Calu3 (cell line): ENCODE results near the gene NEO1. TPM values are rescaled to one million over a fixed set of nuclear protein-coding genes. Genes with fewer than 3 reads are reported as not detected.

Source experiments
- BruUV-seq: library from RNA; stranded (reverse); fragments of 400-500 nt; replicated peaks from 2 replicates; lab custom pipeline; 2021; lab: Mats Ljungman, UMichigan
- CTCF ChIA-PET: fragments of 300-600 bp; sonication (Branson Sonifier 250); formaldehyde crosslinking; loops from one replicate; lab custom pipeline; 2022; ENCODE audit warnings: antibody characterized with exemption; lab: Charles Lee
- DNase-seq: peaks from one replicate; pipeline ENCODE4 v3.0.0; 2022
- H3K27ac Mint-ChIP-seq: one replicate; pipeline ENCODE4 v1.8.0; 2022; ENCODE audit warnings: mixed read lengths; ENCODE audit not compliant: unreplicated experiment
- H3K27me3 Mint-ChIP-seq: one replicate; pipeline ENCODE4 v1.8.0; 2022; ENCODE audit warnings: mixed read lengths; ENCODE audit not compliant: unreplicated experiment
- H3K36me3 Mint-ChIP-seq: one replicate; pipeline ENCODE4 v1.8.0; 2022; ENCODE audit warnings: mild to moderate bottlenecking, moderate library complexity, mixed read lengths; ENCODE audit not compliant: insufficient read depth, unreplicated experiment
- H3K4me1 Mint-ChIP-seq: one replicate; pipeline ENCODE4 v1.8.0; 2022; ENCODE audit warnings: mild to moderate bottlenecking, low read depth, mixed read lengths; ENCODE audit not compliant: unreplicated experiment
- H3K4me3 Mint-ChIP-seq: one replicate; pipeline ENCODE4 v1.8.0; 2022; ENCODE audit warnings: mild to moderate bottlenecking, low read depth, moderate library complexity, mixed read lengths; ENCODE audit not compliant: unreplicated experiment
- H3K9me3 Mint-ChIP-seq: one replicate; pipeline ENCODE4 v1.8.0; 2022; ENCODE audit warnings: low read depth, mixed read lengths; ENCODE audit not compliant: unreplicated experiment
- intact Hi-C: fragments of 100-400 bp; cut with micrococcal nuclease; formaldehyde crosslinking; loops from one replicate; pipeline ENCODE4 v1.10.0; 2022; ENCODE audit not compliant: unreplicated experiment
- total RNA-seq: library from RNA; stranded (reverse); gene quantifications from 2 replicates; pipeline ENCODE4 v1.2.3, GENCODE V29; 2022
- TF ChIP-seq, protein P1 (sequence below): fragments of 200-600 bp; IDR thresholded peaks from one replicate; pipeline ENCODE4 v1.8.0; 2022; ENCODE audit warnings: antibody characterized with exemption; ENCODE audit not compliant: unreplicated experiment

The NEO1 gene
- total RNA-seq, 1 experiment from 2014 or later: 20.4 TPM

GRCh38 chr15:73335026-73335425, 282.8 kb downstream of the NEO1 start:
- DNase-seq: no peak
- intact Hi-C loops: no loop called here
- CTCF ChIA-PET: no interaction called here
- Mint-ChIP-seq H3K9me3 (no peaks in the 10 kb centered on the region), H3K4me3 (no peak overlapping the region), H3K27me3 (peaks cover 41% of the 10 kb centered on the region), H3K36me3 (no peaks in the 10 kb centered on the region), H3K4me1 (no peaks in the 10 kb centered on the region), H3K27ac (no peak overlapping the region)
- TF ChIP-seq, protein P1, sequence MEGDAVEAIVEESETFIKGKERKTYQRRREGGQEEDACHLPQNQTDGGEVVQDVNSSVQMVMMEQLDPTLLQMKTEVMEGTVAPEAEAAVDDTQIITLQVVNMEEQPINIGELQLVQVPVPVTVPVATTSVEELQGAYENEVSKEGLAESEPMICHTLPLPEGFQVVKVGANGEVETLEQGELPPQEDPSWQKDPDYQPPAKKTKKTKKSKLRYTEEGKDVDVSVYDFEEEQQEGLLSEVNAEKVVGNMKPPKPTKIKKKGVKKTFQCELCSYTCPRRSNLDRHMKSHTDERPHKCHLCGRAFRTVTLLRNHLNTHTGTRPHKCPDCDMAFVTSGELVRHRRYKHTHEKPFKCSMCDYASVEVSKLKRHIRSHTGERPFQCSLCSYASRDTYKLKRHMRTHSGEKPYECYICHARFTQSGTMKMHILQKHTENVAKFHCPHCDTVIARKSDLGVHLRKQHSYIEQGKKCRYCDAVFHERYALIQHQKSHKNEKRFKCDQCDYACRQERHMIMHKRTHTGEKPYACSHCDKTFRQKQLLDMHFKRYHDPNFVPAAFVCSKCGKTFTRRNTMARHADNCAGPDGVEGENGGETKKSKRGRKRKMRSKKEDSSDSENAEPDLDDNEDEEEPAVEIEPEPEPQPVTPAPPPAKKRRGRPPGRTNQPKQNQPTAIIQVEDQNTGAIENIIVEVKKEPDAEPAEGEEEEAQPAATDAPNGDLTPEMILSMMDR: no peak
- no TSS peak for BruUV-seq

DNA sequence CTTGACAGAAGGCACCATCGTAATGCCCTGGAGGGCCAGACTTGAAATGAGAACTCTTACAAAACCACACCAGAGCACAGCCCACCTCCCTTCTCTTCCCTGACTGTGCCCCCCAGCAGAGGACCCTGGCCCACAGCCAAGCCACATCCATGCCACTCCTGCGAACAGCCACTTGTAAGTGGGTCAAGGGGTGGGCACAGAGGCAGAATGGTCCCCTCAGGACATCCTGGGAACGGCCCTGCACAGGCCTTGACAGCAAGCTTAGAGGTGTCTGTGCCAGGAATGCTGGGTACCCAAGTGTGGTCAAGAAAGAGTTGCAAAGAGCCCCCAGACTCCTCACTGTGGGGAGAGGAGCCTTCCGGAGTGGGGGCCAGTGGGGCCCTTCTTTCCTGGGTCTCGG, 283.2 kb downstream of the NEO1 start:
- no peak for DNase-seq
- no peak overlapping the region for H3K27ac Mint-ChIP-seq
- TF ChIP-seq, protein P1: no peak
- peaks cover 46% of the 10 kb centered on the region for H3K27me3 Mint-ChIP-seq
- CTCF ChIA-PET: no interaction called here
- intact Hi-C loops: no loop called here
- no TSS peak for BruUV-seq
- H3K4me1 Mint-ChIP-seq: no peaks in the 10 kb centered on the region
- H3K36me3 Mint-ChIP-seq: no peaks in the 10 kb centered on the region
- H3K4me3 Mint-ChIP-seq: no peak overlapping the region
- H3K9me3 Mint-ChIP-seq: no peaks in the 10 kb centered on the region

- H3K4me3 Mint-ChIP-seq: no peak overlapping the region
- intact Hi-C loops: no loop called here
- BruUV-seq: no TSS peak
- H3K9me3 Mint-ChIP-seq: no peaks in the 10 kb centered on the region
- H3K36me3 Mint-ChIP-seq: no peaks in the 10 kb centered on the region
- no peak for DNase-seq
- H3K27me3 Mint-ChIP-seq: peaks cover 51% of the 10 kb centered on the region
- no peaks in the 10 kb centered on the region for H3K4me1 Mint-ChIP-seq
- CTCF ChIA-PET: no interaction called here
- no peak overlapping the region for H3K27ac Mint-ChIP-seq
- TF ChIP-seq, protein P1: no peak
These were observed 284.5 kb downstream of the NEO1 start for GRCh38 chr15:73336756-73337155.

DNA sequence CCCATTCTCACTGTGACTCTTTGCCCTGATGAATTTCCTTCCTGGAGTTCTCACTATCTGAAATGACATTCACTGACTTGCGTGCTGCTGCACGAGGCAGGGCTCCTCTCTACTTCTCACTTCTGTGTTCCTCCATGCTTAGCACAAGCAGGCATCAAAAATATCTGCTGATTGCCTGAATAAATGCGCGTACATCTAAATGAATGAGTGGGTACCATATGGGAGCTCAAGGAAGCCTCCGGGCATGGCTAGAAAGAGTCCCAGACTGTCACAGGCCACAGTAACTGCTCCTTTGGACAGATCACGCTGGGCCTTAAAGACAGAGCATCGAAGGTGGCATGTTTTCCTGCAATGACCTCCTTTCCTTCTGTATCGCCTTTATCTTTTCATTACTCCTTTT, 284.9 kb downstream of the NEO1 start:
- H3K27ac Mint-ChIP-seq: no peak overlapping the region
- no peaks in the 10 kb centered on the region for H3K9me3 Mint-ChIP-seq
- CTCF ChIA-PET: no interaction called here
- no peak for DNase-seq
- no peaks in the 10 kb centered on the region for H3K36me3 Mint-ChIP-seq
- H3K27me3 Mint-ChIP-seq: peaks cover 51% of the 10 kb centered on the region
- no peaks in the 10 kb centered on the region for H3K4me1 Mint-ChIP-seq
- no TSS peak for BruUV-seq
- TF ChIP-seq, protein P1: no peak
- no peak overlapping the region for H3K4me3 Mint-ChIP-seq
- intact Hi-C loops: no loop called here
